Measurements from ENCODE around the gene FXYD1.

DNA sequence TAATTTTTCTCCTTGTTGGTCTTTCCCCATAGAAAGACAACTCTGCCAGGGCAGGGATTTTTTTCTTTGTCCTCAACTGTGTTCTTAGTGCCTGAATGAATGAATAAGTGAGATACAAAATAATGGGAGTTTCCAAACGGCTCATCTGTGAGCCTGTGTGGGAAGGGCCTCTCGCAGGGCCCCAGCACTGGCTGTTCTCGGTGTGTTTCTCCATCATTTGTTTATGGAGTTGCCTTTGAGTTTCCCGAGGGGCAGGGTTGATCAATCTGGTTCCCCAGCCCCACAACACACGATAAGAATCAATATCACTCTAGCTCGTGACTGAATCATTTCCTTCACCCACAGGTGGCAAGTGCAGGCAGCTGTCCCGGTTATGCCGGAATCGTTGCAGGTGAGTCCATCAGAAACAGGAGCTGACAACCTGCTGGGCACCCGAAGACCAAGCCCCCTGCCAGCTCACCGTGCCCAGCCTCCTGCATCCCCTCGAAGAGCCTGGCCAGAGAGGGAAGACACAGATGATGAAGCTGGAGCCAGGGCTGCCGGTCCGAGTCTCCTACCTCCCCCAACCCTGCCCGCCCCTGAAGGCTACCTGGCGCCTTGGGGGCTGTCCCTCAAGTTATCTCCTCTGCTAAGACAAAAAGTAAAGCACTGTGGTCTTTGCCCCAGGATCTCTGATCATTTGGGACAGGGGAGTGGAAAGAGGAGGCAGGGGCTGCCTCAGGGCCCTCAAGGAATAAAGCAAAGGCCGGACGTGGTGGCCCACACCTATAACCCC, 30.8 kb downstream of the FXYD1 start:
- no peak for TF ChIP-seq POLR2A (IDR thresholded peaks at IDR 0.05; ENCODE audit: low read depth, low read length)
- TF ChIP-seq POLR2AphosphoS5 (IDR thresholded peaks at IDR 0.05; ENCODE audit: low read depth, low read length), result no peak
- no peak for TF ChIP-seq SPI1 (IDR thresholded peaks at IDR 0.05; ENCODE audit: low read depth, low read length)
- no peak for TF ChIP-seq TAF1 (IDR thresholded peaks at IDR 0.05; ENCODE audit: low read depth, low read length)
- TF ChIP-seq POU2F2 (IDR thresholded peaks at IDR 0.05; ENCODE audit: low read depth, low read length), result no peak

Data from GM12891 (cell line).